Loucy (cell line): ENCODE data around the gene HIBCH.
"Not testable (repeated sequence)": the region's sequence is repeated elsewhere in the genome, so short reads cannot be mapped to it uniquely, and the experiment has no call there.

Experiments used
- EZH2phosphoT487 ChIP-seq: fragments of 200-600 bp; IDR thresholded peaks from 2 replicates; pipeline ENCODE4 v1.6.1; 2018; ENCODE audit warnings: antibody characterized with exemption, mild to moderate bottlenecking, moderate library complexity, borderline replicate concordance
- TF ChIP-seq, protein P1 (sequence below): fragments of 200-600 bp; sonication (generic); conservative IDR thresholded peaks from 2 replicates; pipeline ENCODE4 v1.5.1; 2014; ENCODE audit warnings: mild to moderate bottlenecking, antibody characterized with exemption, low read length

DNA sequence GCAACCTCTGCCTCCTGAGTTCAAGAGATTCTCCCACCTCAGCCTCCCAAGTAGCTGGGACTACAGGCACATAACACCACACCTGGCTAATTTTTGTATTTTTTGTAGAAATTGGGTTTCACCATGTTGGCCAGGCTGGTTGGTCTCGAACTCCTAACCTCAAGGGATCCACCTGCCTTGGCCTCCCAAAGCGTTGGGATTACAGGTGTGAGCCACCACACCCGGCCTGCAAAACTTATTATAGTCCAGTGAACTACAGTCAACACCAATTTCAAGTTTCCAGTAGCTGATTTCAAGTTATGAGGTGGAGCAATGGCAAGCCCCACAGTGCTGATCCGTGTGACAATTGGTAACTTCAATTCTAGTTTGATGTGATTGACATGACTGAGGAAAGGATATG lies 16.0 kb upstream of the HIBCH start:
- TF ChIP-seq, protein P1, sequence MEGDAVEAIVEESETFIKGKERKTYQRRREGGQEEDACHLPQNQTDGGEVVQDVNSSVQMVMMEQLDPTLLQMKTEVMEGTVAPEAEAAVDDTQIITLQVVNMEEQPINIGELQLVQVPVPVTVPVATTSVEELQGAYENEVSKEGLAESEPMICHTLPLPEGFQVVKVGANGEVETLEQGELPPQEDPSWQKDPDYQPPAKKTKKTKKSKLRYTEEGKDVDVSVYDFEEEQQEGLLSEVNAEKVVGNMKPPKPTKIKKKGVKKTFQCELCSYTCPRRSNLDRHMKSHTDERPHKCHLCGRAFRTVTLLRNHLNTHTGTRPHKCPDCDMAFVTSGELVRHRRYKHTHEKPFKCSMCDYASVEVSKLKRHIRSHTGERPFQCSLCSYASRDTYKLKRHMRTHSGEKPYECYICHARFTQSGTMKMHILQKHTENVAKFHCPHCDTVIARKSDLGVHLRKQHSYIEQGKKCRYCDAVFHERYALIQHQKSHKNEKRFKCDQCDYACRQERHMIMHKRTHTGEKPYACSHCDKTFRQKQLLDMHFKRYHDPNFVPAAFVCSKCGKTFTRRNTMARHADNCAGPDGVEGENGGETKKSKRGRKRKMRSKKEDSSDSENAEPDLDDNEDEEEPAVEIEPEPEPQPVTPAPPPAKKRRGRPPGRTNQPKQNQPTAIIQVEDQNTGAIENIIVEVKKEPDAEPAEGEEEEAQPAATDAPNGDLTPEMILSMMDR = not testable (repeated sequence)
- not testable (repeated sequence) for TF ChIP-seq EZH2phosphoT487
